ENCODE data around the gene CAMSAP2. TPM values are rescaled to one million over a fixed set of nuclear protein-coding genes. Genes with fewer than 3 reads are reported as not detected.
"Not testable (repeated sequence)": the region's sequence is repeated elsewhere in the genome, so short reads cannot be mapped to it uniquely, and the experiment has no call there.

CAMSAP2 gene
- total RNA-seq, 1 donor from 2014 or later: 43.9 TPM

- H3K9me3 Mint-ChIP-seq: no peaks in the 10 kb centered on the region
- H3K9ac ChIP-seq: no peak overlapping the region
- H3K36me3 Mint-ChIP-seq: peaks cover 36% of the 10 kb centered on the region
- H3K4me3 Mint-ChIP-seq: no peak overlapping the region
- no peaks in the 10 kb centered on the region for H3K4me1 ChIP-seq
- H4K20me1 ChIP-seq (ENCODE audit: low read depth): no peaks in the 10 kb centered on the region
- no peak overlapping the region for H2AFZ ChIP-seq (replicated peaks)
- H3K27ac ChIP-seq: no peak overlapping the region
- H3K36me3 ChIP-seq: peaks cover 19% of the 10 kb centered on the region
- no peak overlapping the region for H3K4me2 ChIP-seq
- H3F3A ChIP-seq (ENCODE audit: low read depth): peaks cover 26% of the 10 kb centered on the region
- H3K4me1 Mint-ChIP-seq: no peaks in the 10 kb centered on the region
- H3K79me2 ChIP-seq (ENCODE audit: low read depth): no peaks in the 10 kb centered on the region
- H3K4me3 ChIP-seq: no peak overlapping the region
- no peak for DNase-seq (ENCODE audit: low spot score)
- TF ChIP-seq EZH2phosphoT487 (IDR thresholded peaks at IDR 0.05): no peak
- no peak for TF ChIP-seq EZH2 (IDR thresholded peaks at IDR 0.05)
- TF ChIP-seq, protein P1, sequence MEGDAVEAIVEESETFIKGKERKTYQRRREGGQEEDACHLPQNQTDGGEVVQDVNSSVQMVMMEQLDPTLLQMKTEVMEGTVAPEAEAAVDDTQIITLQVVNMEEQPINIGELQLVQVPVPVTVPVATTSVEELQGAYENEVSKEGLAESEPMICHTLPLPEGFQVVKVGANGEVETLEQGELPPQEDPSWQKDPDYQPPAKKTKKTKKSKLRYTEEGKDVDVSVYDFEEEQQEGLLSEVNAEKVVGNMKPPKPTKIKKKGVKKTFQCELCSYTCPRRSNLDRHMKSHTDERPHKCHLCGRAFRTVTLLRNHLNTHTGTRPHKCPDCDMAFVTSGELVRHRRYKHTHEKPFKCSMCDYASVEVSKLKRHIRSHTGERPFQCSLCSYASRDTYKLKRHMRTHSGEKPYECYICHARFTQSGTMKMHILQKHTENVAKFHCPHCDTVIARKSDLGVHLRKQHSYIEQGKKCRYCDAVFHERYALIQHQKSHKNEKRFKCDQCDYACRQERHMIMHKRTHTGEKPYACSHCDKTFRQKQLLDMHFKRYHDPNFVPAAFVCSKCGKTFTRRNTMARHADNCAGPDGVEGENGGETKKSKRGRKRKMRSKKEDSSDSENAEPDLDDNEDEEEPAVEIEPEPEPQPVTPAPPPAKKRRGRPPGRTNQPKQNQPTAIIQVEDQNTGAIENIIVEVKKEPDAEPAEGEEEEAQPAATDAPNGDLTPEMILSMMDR (IDR thresholded peaks at IDR 0.05): no peak
- H3K27me3 ChIP-seq: no peaks in the 10 kb centered on the region
- H3K27me3 Mint-ChIP-seq (ENCODE audit: insufficient read depth, low read depth): no peaks in the 10 kb centered on the region
- no peaks in the 10 kb centered on the region for H3K9me3 ChIP-seq (ENCODE audit: low read depth)
- H3K27ac Mint-ChIP-seq: no peak overlapping the region
Measured at GRCh38 chr1:200811704-200812103, 73.0 kb downstream of the CAMSAP2 start.

DNA sequence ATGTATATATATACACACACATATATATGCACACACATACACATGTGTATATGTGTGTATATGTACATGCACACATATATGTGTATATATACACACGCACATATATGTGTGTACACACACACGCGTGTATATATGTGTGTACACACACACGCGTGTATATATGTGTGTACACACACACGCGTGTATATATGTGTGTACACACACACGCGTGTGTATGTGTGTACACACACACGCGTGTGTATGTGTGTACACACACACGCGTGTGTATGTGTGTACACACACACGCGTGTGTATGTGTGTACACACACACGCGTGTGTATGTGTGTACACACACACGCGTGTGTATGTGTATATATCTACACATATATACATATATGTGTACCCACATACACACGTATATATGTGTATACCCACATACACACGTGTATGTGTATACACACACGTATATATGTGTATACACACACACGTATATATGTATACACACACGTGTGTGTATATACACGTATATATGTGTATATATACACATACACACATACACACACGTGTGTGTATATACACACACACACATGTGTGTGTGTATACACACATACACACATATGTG lies 78.0 kb downstream of the CAMSAP2 start:
- H3K27me3 ChIP-seq; H3K27ac Mint-ChIP-seq; H3K9ac ChIP-seq; H3K9me3 Mint-ChIP-seq; H3K27ac ChIP-seq; H3K36me3 Mint-ChIP-seq; H3K9me3 ChIP-seq (ENCODE audit: low read depth); H2AFZ ChIP-seq (replicated peaks); H3K4me1 Mint-ChIP-seq; H4K20me1 ChIP-seq (ENCODE audit: low read depth); H3K79me2 ChIP-seq (ENCODE audit: low read depth); H3K4me1 ChIP-seq; DNase-seq (ENCODE audit: low spot score); H3K4me3 Mint-ChIP-seq; H3K4me3 ChIP-seq; H3K27me3 Mint-ChIP-seq (ENCODE audit: insufficient read depth, low read depth); H3K4me2 ChIP-seq: not testable (repeated sequence)
- Histone ChIP-seq H3K36me3 (peaks cover 13% of the 10 kb centered on the region), H3F3A (ENCODE audit: low read depth) (peaks cover 38% of the 10 kb centered on the region)

- H3K27me3 Mint-ChIP-seq (ENCODE audit: insufficient read depth, low read depth): peaks cover 2% of the 10 kb centered on the region
- Histone ChIP-seq H3K79me2 (ENCODE audit: low read depth) (no peaks in the 10 kb centered on the region), H3K4me3 (no peak overlapping the region), H2AFZ (replicated peaks) (no peak overlapping the region), H3K9me3 (ENCODE audit: low read depth) (no peaks in the 10 kb centered on the region), H3K36me3 (peaks cover 6% of the 10 kb centered on the region), H3K27ac (no peak overlapping the region), H3K4me2 (no peak overlapping the region), H3K4me1 (no peaks in the 10 kb centered on the region), H3K9ac (no peak overlapping the region), H4K20me1 (ENCODE audit: low read depth) (no peaks in the 10 kb centered on the region), H3F3A (ENCODE audit: low read depth) (peaks cover 33% of the 10 kb centered on the region), H3K27me3 (no peaks in the 10 kb centered on the region)
- DNase-seq (ENCODE audit: low spot score): no peak
- no peak overlapping the region for H3K4me3 Mint-ChIP-seq
- H3K4me1 Mint-ChIP-seq: no peaks in the 10 kb centered on the region
- H3K27ac Mint-ChIP-seq: no peak overlapping the region
- peaks cover 12% of the 10 kb centered on the region for H3K36me3 Mint-ChIP-seq
- H3K9me3 Mint-ChIP-seq: no peaks in the 10 kb centered on the region
- TF ChIP-seq EZH2 (IDR thresholded peaks at IDR 0.05) (no peak), EZH2phosphoT487 (IDR thresholded peaks at IDR 0.05) (no peak)
- TF ChIP-seq, protein P1 (IDR thresholded peaks at IDR 0.05): no peak
Measured at GRCh38 chr1:200818248-200818647, 79.6 kb downstream of the CAMSAP2 start.

GRCh38 chr1:200819726-200820125 lies 81.0 kb downstream of the CAMSAP2 start:
- Mint-ChIP-seq H3K27ac (no peak overlapping the region), H3K4me1 (no peaks in the 10 kb centered on the region), H3K36me3 (peaks cover 17% of the 10 kb centered on the region), H3K4me3 (no peak overlapping the region), H3K27me3 (ENCODE audit: insufficient read depth, low read depth) (peaks cover 3% of the 10 kb centered on the region), H3K9me3 (no peaks in the 10 kb centered on the region)
- H2AFZ ChIP-seq (replicated peaks): no peak overlapping the region
- TF ChIP-seq EZH2phosphoT487 (IDR thresholded peaks at IDR 0.05): no peak
- no peak for TF ChIP-seq EZH2 (IDR thresholded peaks at IDR 0.05)
- TF ChIP-seq, protein P1 (IDR thresholded peaks at IDR 0.05): no peak
- no peaks in the 10 kb centered on the region for H3K27me3 ChIP-seq
- no peaks in the 10 kb centered on the region for H4K20me1 ChIP-seq (ENCODE audit: low read depth)
- H3K4me2 ChIP-seq: no peak overlapping the region
- no peak for DNase-seq (ENCODE audit: low spot score)
- no peak overlapping the region for H3K4me3 ChIP-seq
- peaks cover 32% of the 10 kb centered on the region for H3F3A ChIP-seq (ENCODE audit: low read depth)
- no peaks in the 10 kb centered on the region for H3K4me1 ChIP-seq
- H3K79me2 ChIP-seq (ENCODE audit: low read depth): no peaks in the 10 kb centered on the region
- H3K36me3 ChIP-seq: peaks cover 6% of the 10 kb centered on the region
- H3K27ac ChIP-seq: no peak overlapping the region
- H3K9ac ChIP-seq: no peak overlapping the region
- H3K9me3 ChIP-seq (ENCODE audit: low read depth): no peaks in the 10 kb centered on the region

Data from neural progenitor cell (in vitro differentiated cells).